Activated CD8-positive, alpha-beta T cell treated with anti-CD3 and anti-CD28 coated beads for 36 hours (primary cell): ENCODE results near the gene ADAM11. TPM values are rescaled to one million over a fixed set of nuclear protein-coding genes. Genes with fewer than 3 reads are reported as not detected.
A peak's percentile ranks its signal among the peaks of the same experiment; 100 is the strongest.
"Not testable (repeated sequence)": the region's sequence is repeated elsewhere in the genome, so short reads cannot be mapped to it uniquely, and the experiment has no call there.

ENCODE experiments used
- ATAC-seq: fragments of 200-7000 bp; cut with Tn5 transposase; one replicate; pipeline ENCODE4 v1.10.0; 2021; ENCODE audit warnings: mild to moderate bottlenecking, moderate library complexity
- CTCF ChIA-PET: fragments of 350-600 bp; sonication (Branson Sonifier 250); formaldehyde crosslinking; loops from one replicate; lab custom pipeline; 2021; ENCODE audit warnings: antibody characterized with exemption; lab: Charles Lee
- POLR2A ChIA-PET: fragments of 350-600 bp; sonication (Branson Sonifier 250); formaldehyde crosslinking; loops from one replicate; lab custom pipeline; 2021; ENCODE audit warnings: antibody characterized with exemption; lab: Charles Lee
- DNase-seq: peaks from one replicate; pipeline ENCODE4 v3.0.0-alpha.2; 2020
- H3K27ac Mint-ChIP-seq: one replicate; pipeline ENCODE4 v1.8.0; 2021; ENCODE audit warnings: mild to moderate bottlenecking, mixed read lengths
- H3K27me3 Mint-ChIP-seq: one replicate; pipeline ENCODE4 v1.8.0; 2021; ENCODE audit warnings: mixed read lengths
- H3K36me3 Mint-ChIP-seq: one replicate; pipeline ENCODE4 v1.8.0; 2021; ENCODE audit warnings: low read depth, mixed read lengths
- H3K4me1 Mint-ChIP-seq: one replicate; pipeline ENCODE4 v1.8.0; 2021; ENCODE audit warnings: low read depth, mixed read lengths
- H3K4me3 Mint-ChIP-seq: one replicate; pipeline ENCODE4 v1.8.0; 2021; ENCODE audit warnings: mild to moderate bottlenecking, moderate library complexity, mixed read lengths
- H3K9me3 Mint-ChIP-seq: one replicate; pipeline ENCODE4 v1.8.0; 2021; ENCODE audit warnings: mixed read lengths
- intact Hi-C: fragments of 100-400 bp; cut with micrococcal nuclease; formaldehyde crosslinking; loops from one replicate; pipeline ENCODE4 v1.10.0; 2022
- total RNA-seq, 2 experiments: library from RNA; stranded (reverse); gene quantifications; one replicate each; pipeline ENCODE4 v1.2.3, GENCODE V29; 2021
- TF ChIP-seq, protein P1 (sequence below): fragments of 200-600 bp; IDR thresholded peaks from one replicate; pipeline ENCODE4 v1.8.0; 2022; ENCODE audit warnings: antibody characterized with exemption, mild to moderate bottlenecking

ADAM11 gene
- total RNA-seq, 2 experiments from 2014 or later, result 0.07 to 0.27 TPM

DNA sequence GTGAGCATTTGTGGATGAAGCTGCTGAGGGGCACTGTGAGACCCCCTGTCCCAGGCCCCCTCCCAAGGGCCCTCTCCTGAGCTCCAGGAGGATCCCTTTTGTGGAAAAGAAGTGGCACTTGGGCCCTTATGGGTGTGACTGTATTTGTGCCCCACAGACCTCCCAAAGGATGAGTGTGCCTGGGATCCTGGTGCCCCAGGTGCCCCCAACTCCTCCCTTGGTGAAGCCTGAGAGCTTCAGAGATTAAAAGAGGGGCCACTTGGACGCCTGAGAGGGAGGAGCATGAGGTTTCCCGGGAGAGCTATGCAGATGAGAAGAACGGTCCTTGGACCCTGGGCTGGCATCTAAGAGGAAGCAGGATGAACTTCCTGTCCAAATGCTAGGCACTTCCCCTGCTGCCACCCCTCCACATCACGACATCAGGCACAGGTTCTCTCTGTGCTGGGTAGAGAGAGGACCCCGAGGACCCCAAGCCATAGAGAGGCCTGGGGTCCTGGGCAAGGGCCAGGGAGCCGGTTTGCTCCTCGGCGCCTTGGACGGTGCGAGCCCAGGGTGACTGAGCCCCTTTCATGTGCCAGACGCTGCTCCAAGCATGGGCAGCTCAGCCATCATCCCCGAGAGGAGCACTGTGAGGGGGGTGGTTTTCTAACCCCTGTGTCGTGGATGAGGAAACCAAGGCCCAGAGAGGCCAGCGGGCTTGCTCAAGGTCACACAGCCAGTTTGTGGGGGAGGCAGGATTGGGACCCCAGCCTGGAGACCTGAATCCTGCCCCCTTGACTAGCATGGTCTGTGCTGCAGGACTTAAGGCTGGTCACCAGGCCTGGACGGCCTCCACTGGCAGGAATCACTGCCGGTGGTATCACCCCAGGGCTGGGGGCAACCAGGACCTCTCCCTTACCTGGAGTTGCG lies 5.6 kb upstream of the ADAM11 start:
- Mint-ChIP-seq H3K27me3 (peaks cover 14% of the 10 kb centered on the region), H3K36me3 (peaks cover 8% of the 10 kb centered on the region), H3K4me1 (peaks cover 1% of the 10 kb centered on the region), H3K9me3 (no peaks in the 10 kb centered on the region), H3K27ac (no peak overlapping the region), H3K4me3 (no peak overlapping the region)
- POLR2A ChIA-PET, result interaction anchor here (0.7 kb wide), 1 partner anchor 19 kb away, joined by 3 read pairs; no protein-coding TSS in a partner anchor
- intact Hi-C loops, result no loop called here
- DNase-seq (no peak), ATAC-seq (no peak)
- CTCF ChIA-PET, result interaction anchor here (0.7 to 1.5 kb wide), 2 partner anchors 16 to 25 kb away, joined by 3 to 4 read pairs; no protein-coding TSS in a partner anchor
- TF ChIP-seq, protein P1, sequence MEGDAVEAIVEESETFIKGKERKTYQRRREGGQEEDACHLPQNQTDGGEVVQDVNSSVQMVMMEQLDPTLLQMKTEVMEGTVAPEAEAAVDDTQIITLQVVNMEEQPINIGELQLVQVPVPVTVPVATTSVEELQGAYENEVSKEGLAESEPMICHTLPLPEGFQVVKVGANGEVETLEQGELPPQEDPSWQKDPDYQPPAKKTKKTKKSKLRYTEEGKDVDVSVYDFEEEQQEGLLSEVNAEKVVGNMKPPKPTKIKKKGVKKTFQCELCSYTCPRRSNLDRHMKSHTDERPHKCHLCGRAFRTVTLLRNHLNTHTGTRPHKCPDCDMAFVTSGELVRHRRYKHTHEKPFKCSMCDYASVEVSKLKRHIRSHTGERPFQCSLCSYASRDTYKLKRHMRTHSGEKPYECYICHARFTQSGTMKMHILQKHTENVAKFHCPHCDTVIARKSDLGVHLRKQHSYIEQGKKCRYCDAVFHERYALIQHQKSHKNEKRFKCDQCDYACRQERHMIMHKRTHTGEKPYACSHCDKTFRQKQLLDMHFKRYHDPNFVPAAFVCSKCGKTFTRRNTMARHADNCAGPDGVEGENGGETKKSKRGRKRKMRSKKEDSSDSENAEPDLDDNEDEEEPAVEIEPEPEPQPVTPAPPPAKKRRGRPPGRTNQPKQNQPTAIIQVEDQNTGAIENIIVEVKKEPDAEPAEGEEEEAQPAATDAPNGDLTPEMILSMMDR, result no peak

GRCh38 chr17:44754276-44754675 lies 4.5 kb upstream of the ADAM11 start:
- CTCF ChIA-PET, result interaction anchor here (1.5 kb wide), 1 partner anchor 24 kb away, joined by 4 read pairs; no protein-coding TSS in a partner anchor
- TF ChIP-seq, protein P1, result no peak
- Mint-ChIP-seq H3K27ac (no peak overlapping the region), H3K4me1 (peaks cover 2% of the 10 kb centered on the region), H3K27me3 (peaks cover 16% of the 10 kb centered on the region), H3K4me3 (no peak overlapping the region), H3K9me3 (no peaks in the 10 kb centered on the region), H3K36me3 (peaks cover 6% of the 10 kb centered on the region)
- intact Hi-C loops, result no loop called here
- no peak for ATAC-seq
- POLR2A ChIA-PET, result interaction anchor here (1.0 kb wide), 1 partner anchor 10 kb away, joined by 3 read pairs; no protein-coding TSS in a partner anchor
- no peak for DNase-seq

- CTCF ChIA-PET, result interaction anchor here (1.5 kb wide), 1 partner anchor 23 kb away, joined by 4 read pairs; no protein-coding TSS in a partner anchor
- H3K4me3 Mint-ChIP-seq, H3K36me3 Mint-ChIP-seq, intact Hi-C loops, H3K27ac Mint-ChIP-seq, H3K4me1 Mint-ChIP-seq, ATAC-seq, DNase-seq, H3K9me3 Mint-ChIP-seq: not testable (repeated sequence)
- H3K27me3 Mint-ChIP-seq, result peaks cover 18% of the 10 kb centered on the region
- POLR2A ChIA-PET, result interaction anchor here (1.0 kb wide), 1 partner anchor 9 kb away, joined by 3 read pairs; no protein-coding TSS in a partner anchor
Observed at GRCh38 chr17:44755180-44755579, 3.6 kb upstream of the ADAM11 start.

DNA sequence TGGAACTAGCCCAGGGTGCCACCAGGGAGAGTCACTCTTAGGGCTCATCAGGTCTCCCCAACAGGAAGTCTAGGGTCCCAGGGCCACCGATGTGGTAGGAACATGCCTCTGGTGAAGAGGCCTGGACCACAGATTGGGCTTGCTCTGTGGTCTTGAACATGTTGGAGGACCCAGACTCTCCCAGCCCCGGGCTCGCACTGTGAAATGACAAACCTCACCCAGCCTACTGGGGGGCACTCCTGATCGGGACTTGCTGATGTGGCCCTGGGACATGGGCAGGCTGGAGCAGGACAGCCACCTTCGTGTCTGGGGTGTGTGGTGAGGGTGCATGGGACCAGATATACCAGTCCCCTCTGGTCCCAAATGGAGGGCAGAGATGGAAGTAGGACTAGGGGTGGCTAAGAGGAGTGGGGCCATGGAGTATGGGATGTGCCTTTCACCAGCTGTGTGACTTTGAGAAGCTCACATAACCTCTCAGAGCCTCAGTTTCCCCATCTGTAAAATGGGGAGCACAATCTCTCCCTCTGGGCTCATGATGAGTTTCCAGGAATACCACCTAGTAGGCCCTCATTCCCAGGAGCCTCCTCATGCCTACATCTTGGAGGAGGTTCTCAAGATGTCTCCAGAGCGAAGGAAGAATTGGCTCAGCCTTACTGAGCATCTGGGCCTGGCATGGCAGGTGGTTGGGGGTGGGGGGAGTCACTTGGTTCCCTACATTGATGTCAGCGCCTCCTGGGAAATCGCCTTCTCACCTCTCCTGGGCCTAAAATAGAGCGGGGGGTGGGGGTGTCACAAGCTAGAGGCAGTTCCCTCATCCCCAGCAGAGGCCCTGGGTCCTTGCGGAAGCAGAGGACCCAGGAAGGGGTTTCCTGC lies 1.5 kb upstream of the ADAM11 start:
- peaks cover 2% of the 10 kb centered on the region for H3K4me1 Mint-ChIP-seq
- peaks cover 30% of the 10 kb centered on the region for H3K27me3 Mint-ChIP-seq
- H3K27ac Mint-ChIP-seq, result no peak overlapping the region
- no peaks in the 10 kb centered on the region for H3K9me3 Mint-ChIP-seq
- intact Hi-C loops, result no loop called here
- DNase-seq, result no peak
- TF ChIP-seq, protein P1, result no peak
- no peak for ATAC-seq
- ChIA-PET CTCF (interaction anchor here (0.6 kb wide), 1 partner anchor 18 kb away, joined by 3 read pairs; no protein-coding TSS in a partner anchor), POLR2A (interaction anchor here (0.6 kb wide), 1 partner anchor 24 kb away, joined by 3 read pairs; no protein-coding TSS in a partner anchor)
- H3K4me3 Mint-ChIP-seq, result no peak overlapping the region
- no peaks in the 10 kb centered on the region for H3K36me3 Mint-ChIP-seq

DNA sequence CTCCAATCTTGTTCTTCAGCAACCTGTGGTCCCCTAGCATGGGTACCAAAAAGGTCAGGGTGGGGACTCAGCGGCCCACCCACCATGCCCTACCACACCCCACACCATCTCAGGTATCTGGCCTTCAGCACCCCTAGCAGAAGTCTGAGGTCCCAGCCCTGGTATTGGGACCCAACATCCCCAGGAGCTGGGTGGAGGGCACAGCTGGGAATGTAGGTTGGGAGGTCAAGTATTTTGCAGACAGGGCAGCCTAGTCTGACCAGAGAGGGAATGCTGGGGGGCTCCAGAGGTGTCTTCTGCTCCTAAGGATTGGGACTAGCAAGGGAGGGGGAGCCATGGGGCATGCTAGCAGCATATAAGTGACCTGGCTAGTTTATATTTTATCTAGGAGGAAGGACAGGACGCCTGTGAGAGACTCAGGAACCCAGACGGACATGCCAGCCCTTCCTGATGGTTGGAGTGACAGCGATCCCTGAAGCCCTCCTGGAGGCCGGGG lies 822 bp upstream of the ADAM11 start:
- POLR2A ChIA-PET, result no interaction called here
- peak overlapping the region; percentile 10 for H3K4me3 Mint-ChIP-seq
- H3K4me1 Mint-ChIP-seq, result peaks cover 2% of the 10 kb centered on the region
- H3K9me3 Mint-ChIP-seq, result no peaks in the 10 kb centered on the region
- peaks cover 30% of the 10 kb centered on the region for H3K27me3 Mint-ChIP-seq
- TF ChIP-seq, protein P1, result no peak
- ATAC-seq (no peak), DNase-seq (no peak)
- H3K36me3 Mint-ChIP-seq, result no peaks in the 10 kb centered on the region
- CTCF ChIA-PET, result interaction anchor here (0.6 kb wide), 1 partner anchor 18 kb away, joined by 3 read pairs; no protein-coding TSS in a partner anchor
- no peak overlapping the region for H3K27ac Mint-ChIP-seq
- intact Hi-C loops, result no loop called here
